ENCODE results near the gene CKAP5.

- TF ChIP-seq CTCF (conservative IDR thresholded peaks at IDR 0.05; ENCODE audit: low read length) (no peak), EZH2phosphoT487 (IDR thresholded peaks at IDR 0.05; ENCODE audit: borderline replicate concordance, low read depth, low read length) (no peak)
These were observed 14.1 kb upstream of the CKAP5 start for GRCh38 chr11:46860218-46860617.
